ENCODE measurements around the gene CSNK2A3. TPM values are rescaled to one million over a fixed set of nuclear protein-coding genes. Genes with fewer than 3 reads are reported as not detected.

The CSNK2A3 gene
- total and polyA plus RNA-seq, 9 of the 15 experiments (the other 6 are each of a cell fraction or from before 2014, with no cell fraction given) = 0.33 to 6.1 (median 1.8) TPM

DNA sequence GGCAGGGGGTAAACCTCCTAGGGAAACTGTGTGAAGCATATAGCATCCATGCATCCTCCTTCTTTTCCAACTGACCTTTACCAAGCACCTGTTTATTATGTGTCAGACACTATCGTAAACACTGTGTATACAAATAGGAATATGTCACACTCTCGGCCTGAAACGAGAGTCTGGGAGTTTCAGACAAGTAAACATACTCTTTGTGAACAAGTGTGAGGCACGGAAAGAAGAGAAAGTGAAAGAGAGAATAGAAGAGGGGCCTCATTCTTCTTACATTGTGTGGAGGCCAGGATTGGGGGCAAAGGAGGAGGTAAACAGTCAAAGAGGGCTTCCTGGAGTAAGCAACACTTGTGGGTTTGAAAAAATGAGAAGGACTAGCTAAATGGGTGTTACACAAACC, 16.4 kb downstream of the CSNK2A3 start:
- no peak for ATAC-seq
- Histone ChIP-seq H3K9ac (ENCODE audit: insufficient read depth in 1 of 2, low read depth in 2 of 2, low read length in 2 of 2) (no peak overlapping the region), H3K4me2 (ENCODE audit: insufficient read depth, low read length) (no peak overlapping the region), H3K27me3 (ENCODE audit: control insufficient read depth in 2 of 2, insufficient read depth in 2 of 2, low read length in 2 of 2) (peaks cover 3 to 24% of the 10 kb centered on the region in 2 experiments; a peak in 4 of 5 replicates), H4K20me1 (replicated peaks; ENCODE audit: control insufficient read depth, insufficient read depth, low read length) (no peaks in the 10 kb centered on the region), H3K9me3 (replicated peaks; ENCODE audit: control insufficient read depth, insufficient read depth, low read depth, low read length) (no peaks in the 10 kb centered on the region), H3K4me3 (no peak overlapping the region), H3K79me2 (ENCODE audit: control insufficient read depth, insufficient read depth, low read length) (no peaks in the 10 kb centered on the region), H3K36me3 (ENCODE audit: control insufficient read depth, insufficient read depth, low read length) (no peaks in the 10 kb centered on the region), H3K9me1 (ENCODE audit: control insufficient read depth, insufficient read depth, low read length) (no peaks in the 10 kb centered on the region), H2AFZ (ENCODE audit: low read depth, low read length) (no peak overlapping the region), H3K4me1 (replicated peaks in 1 of 2; ENCODE audit: control insufficient read depth in 2 of 2, insufficient read depth in 2 of 2, low read length in 2 of 2) (no peaks in the 10 kb centered on the region), H3K27ac (ENCODE audit: extremely low read depth, low read depth, low read length) (no peak overlapping the region)
- no peak for FAIRE-seq
- BruUV-seq (replicated peaks) = no TSS peak
- intact Hi-C loops (cut with micrococcal nuclease) (no loop called here), in situ Hi-C loops (cut with MboI) (no loop called here)
- DNase-seq (ENCODE audit: extremely low read depth in 1 of 4, low spot score in 3 of 4) = no peak
- WGBS (ENCODE audit: insufficient coverage, low coverage, missing lambda C conversion rate) = 0% methylated on average over 4 of the region's 4 CpGs
- ChIA-PET CTCF (ENCODE audit: low intra/inter-chr PET ratio) (no interaction called here), POLR2A (no interaction called here)
- TF ChIP-seq KAT2B (IDR thresholded peaks at IDR 0.05; ENCODE audit: low read depth, low read length) (no peak), MAFF (IDR thresholded peaks at IDR 0.05; ENCODE audit: low read length) (no peak), TAF15 (IDR thresholded peaks at IDR 0.05; ENCODE audit: low read depth, low read length) (no peak), ZNF347 (CRISPR knock-in tag; IDR thresholded peaks at IDR 0.05; ENCODE audit: low read depth) (no peak), ZNF583 (CRISPR knock-in tag; IDR thresholded peaks at IDR 0.05) (no peak), EHMT2 (IDR thresholded peaks at IDR 0.05) (no peak), KAT8 (IDR thresholded peaks at IDR 0.05; ENCODE audit: low read depth) (no peak), JUN (IDR thresholded peaks at IDR 0.05; ENCODE audit: borderline replicate concordance, low read depth, low read length) (no peak), JUN (CRISPR knock-in tag; IDR thresholded peaks at IDR 0.05; ENCODE audit: borderline replicate concordance) (no peak), TAF1 (IDR thresholded peaks at IDR 0.05; ENCODE audit: control insufficient read depth, extremely low read depth, insufficient read depth, low read length, severe bottlenecking) (no peak), POLR2AphosphoS5 (IDR thresholded peaks at IDR 0.05; ENCODE audit: control insufficient read depth, insufficient read depth, low read depth, low read length) (no peak), ZNF507 (tag; conservative IDR thresholded peaks at IDR 0.05) (no peak)
- TF ChIP-seq, protein P1, sequence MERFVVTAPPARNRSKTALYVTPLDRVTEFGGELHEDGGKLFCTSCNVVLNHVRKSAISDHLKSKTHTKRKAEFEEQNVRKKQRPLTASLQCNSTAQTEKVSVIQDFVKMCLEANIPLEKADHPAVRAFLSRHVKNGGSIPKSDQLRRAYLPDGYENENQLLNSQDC (CRISPR knock-in tag; IDR thresholded peaks at IDR 0.05) = no peak
- TF ChIP-seq, protein P2, sequence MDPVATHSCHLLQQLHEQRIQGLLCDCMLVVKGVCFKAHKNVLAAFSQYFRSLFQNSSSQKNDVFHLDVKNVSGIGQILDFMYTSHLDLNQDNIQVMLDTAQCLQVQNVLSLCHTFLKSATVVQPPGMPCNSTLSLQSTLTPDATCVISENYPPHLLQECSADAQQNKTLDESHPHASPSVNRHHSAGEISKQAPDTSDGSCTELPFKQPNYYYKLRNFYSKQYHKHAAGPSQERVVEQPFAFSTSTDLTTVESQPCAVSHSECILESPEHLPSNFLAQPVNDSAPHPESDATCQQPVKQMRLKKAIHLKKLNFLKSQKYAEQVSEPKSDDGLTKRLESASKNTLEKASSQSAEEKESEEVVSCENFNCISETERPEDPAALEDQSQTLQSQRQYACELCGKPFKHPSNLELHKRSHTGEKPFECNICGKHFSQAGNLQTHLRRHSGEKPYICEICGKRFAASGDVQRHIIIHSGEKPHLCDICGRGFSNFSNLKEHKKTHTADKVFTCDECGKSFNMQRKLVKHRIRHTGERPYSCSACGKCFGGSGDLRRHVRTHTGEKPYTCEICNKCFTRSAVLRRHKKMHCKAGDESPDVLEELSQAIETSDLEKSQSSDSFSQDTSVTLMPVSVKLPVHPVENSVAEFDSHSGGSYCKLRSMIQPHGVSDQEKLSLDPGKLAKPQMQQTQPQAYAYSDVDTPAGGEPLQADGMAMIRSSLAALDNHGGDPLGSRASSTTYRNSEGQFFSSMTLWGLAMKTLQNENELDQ (CRISPR knock-in tag; IDR thresholded peaks at IDR 0.05; ENCODE audit: borderline replicate concordance) = no peak
- TF ChIP-seq, protein P3, sequence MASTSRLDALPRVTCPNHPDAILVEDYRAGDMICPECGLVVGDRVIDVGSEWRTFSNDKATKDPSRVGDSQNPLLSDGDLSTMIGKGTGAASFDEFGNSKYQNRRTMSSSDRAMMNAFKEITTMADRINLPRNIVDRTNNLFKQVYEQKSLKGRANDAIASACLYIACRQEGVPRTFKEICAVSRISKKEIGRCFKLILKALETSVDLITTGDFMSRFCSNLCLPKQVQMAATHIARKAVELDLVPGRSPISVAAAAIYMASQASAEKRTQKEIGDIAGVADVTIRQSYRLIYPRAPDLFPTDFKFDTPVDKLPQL (IDR thresholded peaks at IDR 0.05; ENCODE audit: extremely low read depth, insufficient read length) = no peak

Data from K562 (cell line).